Stimulated activated CD4-positive, alpha-beta T cell treated with anti-CD3 and anti-CD28 coated beads, TNF-alpha, amount 100 ng/mL, for 48 hours (primary cell): ENCODE data around the gene ZXDC.

ENCODE experiments used
- DNase-seq, 3 donors: peaks; one replicate each; pipeline ENCODE4 v3.0.0-alpha.2; 2020; ENCODE audit warnings: low read depth in 3 of 3

Gene ZXDC

DNA sequence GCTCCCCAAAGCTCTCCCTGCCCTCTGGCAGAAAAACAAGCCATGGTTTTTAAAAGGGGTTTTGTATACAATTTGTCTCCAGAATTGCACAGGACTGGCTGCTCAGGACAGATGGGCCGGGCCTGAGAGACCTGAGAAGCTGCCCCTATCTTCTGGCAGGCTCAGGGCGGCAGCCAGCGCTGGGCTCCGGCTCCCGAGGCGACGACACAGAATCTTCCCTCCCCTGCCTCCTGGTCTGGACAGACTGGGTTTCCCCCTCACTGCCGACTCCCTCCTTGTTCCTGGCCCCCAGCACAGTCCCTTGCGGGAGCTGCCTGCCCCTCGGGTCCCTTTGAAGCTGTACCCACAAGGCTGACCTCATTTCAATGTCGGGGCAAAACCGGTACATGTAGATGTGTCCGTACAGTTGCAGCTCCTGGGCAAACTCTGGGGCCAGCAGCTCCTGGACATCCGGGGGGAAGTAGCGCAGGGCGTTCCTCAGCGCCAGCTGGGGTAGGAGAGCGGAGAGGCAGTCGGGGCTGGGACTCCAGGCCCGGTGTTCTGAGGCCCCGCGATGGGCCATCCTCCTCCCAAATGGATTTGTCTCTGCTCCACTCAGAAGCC lies 34.7 kb upstream of the ZXDC start:
- DNase-seq: no peak

DNA sequence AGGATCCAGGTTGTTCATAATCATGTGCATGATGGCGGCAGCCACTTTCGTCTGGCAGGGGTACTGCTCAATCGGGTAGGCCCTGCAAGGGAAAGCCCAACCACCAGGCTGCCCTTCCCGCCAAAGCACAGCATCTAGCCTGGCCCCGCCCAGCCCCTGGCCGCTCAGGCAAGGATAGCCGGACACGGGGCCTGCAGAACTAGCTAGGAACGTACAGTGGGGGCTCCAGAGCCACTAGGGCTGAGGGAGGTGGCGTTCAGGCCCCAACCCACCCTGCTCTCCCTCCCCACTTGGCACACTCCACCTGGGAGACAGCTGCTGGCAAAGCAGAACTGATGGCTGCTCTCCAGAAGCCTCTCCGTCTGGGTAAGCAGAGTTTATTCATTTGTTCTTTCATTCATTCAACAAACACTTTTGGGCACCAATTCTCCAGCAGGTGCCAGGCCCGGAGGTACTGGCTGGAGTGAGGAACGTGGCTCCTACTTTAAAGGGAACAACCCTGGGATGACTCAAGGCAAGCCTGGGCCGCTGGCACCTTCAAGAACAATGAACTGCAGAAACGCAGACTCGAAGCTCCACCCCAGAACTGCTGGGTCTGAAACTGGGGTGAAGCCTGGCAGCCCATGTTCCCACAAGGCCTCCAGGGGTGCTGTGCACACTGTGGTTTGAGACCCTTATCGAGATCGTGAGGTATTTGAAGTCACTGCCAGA lies 34.1 kb upstream of the ZXDC start:
- no peak for DNase-seq

DNA sequence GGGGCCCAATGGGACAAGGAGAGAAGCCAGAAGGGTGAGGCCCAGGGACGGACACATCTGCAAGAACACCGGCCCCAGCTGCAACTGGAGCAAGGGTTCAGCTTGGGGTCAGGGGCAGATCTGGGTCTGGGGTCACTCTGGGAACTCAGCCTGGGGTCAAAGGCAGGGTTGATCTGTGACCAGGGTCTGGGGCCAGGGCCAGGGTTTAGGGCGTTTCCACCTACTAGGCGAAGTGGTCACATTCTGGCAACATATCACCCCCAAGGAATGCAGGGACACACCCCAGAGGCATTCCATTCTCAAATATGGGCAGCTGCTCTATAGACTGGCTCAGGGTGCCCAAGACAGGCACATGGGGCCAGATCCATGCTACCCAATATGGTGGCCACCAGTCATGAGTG lies 32.9 kb upstream of the ZXDC start:
- no peak for DNase-seq

DNA sequence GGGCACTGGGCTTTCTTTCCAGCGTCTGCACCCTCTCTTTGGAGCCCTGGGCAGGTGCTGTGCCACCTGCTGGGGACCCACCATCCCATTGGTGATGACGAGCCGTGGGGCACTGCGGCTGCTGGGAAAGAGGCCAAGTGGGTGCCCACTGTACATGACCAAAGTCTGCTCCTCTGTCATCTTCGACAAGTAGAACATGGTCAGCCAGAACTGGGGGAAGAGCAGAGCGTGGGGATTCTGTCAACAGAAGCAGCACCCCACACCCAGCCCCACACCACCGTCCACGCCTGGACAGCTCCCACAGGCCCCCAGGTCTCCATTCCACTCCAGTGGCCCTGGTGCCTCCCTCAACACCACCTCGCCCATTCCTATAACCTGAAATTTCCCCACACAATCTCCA lies 32.2 kb upstream of the ZXDC start:
- no peak for DNase-seq

DNA sequence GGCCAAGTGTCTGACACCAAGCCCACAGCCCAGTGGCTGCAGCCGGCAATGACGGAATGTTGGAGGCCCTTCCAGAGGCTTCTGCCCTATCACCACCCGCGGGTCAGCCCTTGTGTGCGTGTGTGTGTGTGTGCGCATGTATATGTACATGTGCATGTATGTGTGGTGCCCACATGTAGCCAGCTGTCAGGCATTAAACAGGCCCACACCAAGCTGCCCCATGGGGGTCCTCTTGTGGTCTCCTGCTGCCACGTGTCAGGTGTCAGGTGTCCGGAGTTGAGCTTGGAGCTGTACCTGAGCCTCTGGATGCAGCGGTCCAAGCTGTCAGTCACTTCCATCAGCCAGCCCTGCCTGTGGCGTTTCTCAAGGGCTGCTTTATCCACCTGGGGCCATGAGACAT lies 28.0 kb upstream of the ZXDC start:
- DNase-seq: no peak

DNA sequence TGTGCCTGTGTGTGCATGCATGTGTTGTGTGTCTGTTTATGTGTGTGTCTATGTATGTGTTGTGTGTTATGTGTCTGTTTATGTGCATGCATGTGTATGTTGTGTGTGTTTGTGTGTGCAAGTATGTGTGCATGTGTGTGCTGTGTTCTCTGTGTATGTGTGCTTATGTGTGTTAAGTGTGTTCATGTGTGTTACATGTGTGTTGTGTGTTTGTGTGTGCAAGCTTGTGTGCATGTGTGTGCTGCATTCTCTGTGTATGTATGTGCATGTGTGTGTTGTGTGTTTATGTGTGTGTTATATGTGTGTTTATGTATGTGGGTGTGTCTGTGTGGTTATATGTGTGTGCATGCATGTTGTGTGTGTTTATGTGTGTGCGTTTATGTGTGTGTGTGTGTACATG lies 27.0 kb upstream of the ZXDC start:
- no peak for DNase-seq

DNA sequence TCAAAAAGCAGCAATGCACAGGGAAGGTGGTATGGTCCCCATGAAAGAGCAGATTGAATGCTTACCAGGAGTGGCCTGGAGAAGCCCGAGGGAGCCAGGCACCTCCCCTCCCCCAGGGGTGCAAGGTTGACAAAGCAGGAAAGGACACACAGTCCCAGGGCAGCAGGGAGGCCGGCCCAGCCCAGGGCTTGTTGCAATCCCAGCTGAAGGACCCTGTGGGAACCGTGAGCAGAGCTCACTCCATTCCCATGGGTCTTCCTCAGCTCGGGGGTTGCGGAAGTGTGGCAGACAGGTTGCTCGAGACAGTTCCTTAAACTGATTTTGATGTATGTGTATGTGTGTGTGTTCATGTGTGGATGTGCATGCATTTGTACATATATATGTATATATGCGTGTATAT lies 26.0 kb upstream of the ZXDC start:
- DNase-seq: no peak

DNA sequence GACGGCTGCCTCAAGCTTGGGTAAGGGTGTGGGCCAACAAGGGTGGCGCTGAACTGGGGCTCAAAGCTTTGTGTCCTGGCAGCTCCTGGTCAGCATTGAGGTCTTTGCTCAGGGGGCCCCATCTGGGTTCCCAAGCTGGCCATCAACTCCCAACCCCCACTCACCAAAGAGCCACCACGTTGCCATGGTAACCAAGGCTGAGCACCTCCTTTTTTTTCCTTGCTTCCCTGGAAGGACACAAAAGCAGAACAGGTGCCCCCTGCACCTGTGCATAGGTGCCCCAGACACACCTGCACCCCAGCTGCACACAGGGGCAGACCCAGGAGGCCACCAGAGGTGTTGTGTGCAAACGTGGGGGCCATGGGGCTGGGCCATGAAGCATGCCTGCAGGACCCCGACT lies 25.4 kb upstream of the ZXDC start:
- DNase-seq: no peak

DNA sequence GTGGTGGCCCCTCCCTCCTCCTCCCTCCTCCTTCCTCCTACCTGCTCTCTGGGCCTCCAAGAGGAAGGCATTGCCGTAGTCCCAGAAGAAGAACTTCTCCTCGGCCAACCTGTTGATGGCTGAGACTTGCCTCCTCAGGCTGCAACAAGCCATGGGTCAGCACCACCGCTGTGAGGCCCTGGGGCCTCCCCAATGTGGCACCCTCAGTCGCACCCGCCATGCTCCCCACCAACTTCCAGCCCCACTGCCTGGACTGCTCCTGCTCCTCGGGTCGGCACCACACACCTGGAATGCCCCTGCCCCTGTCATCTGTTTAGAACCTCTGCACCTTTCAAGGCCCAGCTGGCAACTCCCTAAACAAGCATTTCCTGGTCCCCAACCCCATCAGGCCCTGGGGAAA lies 24.3 kb upstream of the ZXDC start:
- no peak for DNase-seq

DNA sequence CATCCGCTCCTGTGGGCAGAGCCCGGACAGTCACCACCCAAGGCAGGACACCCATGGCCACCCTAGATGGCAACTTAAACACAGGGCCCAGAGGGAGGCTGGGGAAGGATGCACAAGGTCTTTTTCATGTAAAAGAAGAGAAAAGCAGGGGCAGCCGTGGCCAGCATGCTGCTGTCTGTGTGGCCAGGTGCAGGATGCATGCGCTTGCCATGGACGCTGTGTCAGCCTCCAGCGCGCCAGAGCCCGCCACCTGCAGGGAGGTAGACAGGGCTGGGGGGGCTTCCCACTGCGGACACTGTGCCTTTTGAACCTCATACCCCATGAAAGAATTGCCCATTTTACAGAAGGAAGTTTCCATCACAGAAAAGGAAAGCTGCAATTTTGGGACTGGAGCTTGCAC lies 23.7 kb upstream of the ZXDC start:
- DNase-seq: no peak

DNA sequence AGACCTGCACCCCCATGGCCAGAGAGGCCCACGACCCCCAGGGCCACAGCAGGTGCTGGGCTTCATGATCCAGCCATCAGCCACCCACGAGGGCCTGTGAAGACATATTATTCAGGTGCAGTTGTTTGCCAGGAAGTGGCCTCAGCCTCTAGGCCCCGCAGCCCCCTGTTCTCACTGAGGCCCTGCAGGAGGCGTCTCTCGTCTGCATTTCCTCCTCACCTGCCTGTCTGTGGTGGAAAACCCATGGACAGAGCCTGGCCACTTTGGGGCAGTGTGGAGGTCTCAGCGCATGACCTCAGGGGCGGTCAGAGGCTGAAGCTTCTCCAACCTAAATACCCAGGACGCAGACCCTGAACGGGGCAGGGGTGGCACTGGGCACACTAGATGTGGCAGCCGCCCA lies 23.2 kb upstream of the ZXDC start:
- DNase-seq: no peak

DNA sequence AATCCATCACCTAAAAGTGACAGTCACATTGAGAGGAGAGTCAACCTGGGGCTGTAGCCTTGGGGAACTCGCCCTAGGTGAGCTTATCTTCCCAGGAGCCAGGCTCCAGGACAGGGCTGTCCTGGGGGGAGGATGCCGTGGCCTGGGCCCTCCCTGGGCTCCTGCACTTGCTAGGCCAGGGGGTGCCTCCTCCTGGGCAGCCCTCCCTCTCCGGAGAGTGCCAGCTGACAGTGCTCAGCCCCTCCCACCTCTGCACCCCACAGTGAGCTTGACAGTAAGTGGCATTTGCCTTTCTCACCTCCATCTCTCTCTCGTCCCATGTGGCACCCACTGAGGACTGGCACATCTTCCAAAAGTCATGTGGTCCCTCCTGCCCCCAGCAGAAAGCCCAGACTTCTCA lies 22.8 kb upstream of the ZXDC start:
- DNase-seq: no peak

DNA sequence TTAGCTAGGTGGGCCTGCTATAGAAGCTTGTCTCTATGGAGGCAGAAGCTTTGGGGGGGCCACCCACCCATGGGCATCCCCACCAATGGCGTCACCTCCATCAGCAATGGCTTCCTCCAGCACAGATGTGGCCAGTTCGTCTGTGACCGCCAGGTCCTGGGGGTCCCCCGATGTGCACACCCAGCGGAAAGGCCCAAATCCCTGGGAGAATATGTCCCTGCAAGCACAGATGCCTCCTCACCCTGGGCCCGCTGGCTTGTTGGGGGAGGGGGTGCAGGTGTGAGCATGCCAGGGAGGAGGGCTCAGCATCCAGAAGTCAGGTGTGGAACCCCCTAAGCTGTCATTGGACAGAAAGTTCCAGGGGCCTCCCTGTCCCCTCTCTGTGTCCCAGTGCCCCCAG lies 22.3 kb upstream of the ZXDC start:
- no peak for DNase-seq

DNA sequence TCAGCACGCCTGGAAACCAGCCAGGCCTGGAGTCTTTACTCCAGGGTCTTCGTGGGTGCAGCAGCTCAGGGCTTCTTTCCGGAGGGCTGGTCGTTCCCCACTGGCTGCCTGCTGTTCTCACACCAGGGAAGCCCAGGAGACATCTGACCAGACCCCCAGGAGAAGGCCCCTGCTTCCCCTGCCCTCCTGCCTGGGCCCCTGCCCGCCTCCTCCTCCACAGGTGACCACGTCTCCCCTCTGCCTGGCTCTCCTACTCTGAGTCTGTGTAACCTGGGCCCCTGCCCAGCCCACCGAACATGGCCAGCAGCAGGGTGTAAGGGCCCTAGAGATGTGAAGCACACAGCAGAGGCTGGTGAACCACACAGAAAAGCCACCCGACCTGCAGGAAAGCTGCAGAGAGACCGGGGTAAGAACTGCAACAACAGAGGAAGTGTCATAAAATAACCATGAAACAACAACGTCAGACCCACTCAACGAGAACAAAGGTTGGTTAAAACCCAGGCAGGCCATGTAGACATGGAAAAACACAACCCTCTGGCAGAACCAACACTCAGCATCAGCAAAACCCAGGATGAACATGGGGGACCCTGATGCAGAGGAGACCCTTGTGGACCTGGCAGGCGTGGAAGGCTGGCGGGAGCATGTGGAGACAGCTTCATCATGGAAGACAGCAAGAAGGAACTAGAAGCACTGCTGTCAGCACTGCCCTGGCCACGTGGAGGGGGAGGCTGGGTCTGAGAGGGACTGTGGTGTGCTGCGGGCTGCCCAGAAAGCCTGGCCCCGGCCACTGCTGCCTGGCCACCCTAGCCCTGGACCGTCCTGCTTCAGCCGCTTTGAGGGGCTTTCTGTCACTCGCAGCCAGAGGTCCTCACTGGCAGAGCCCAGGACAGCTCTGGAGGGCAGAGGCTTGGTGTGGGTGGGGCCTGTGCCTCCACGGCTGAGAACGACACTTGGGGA lies 21.5 kb upstream of the ZXDC start:
- DNase-seq: no peak

DNA sequence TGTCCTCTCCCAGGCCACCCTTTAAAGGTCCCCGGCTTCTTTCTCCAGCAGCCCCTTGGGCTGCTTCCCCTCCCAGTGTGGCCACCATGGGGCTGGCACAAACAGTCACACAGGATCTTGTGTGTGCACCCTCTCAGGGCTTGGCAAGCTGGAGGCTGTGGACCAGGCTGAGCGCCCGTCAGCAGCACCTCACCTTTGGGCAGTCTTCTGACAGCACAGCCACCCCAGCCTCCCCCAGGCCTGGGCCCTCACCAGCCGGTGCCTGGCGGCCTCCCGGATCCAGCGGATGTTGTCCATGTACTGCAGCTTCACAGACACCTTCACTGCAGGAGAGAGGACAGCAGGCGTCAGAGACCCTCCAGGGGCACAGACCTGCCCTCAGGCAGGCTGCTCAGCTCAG lies 20.1 kb upstream of the ZXDC start:
- no peak for DNase-seq

DNA sequence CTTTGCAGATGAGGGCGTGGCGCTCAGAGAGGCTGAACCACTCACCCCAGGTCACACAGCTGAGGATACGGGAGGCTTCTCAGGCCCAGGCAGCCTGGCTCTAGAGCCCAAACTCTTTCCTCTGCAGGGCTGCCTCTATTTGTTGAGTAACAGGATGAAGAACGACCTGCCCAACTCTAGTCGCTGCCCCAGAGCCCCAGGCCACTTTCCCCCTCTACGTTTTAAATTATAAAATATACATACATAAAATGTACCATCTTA lies 19.2 kb upstream of the ZXDC start:
- DNase-seq: no peak

DNA sequence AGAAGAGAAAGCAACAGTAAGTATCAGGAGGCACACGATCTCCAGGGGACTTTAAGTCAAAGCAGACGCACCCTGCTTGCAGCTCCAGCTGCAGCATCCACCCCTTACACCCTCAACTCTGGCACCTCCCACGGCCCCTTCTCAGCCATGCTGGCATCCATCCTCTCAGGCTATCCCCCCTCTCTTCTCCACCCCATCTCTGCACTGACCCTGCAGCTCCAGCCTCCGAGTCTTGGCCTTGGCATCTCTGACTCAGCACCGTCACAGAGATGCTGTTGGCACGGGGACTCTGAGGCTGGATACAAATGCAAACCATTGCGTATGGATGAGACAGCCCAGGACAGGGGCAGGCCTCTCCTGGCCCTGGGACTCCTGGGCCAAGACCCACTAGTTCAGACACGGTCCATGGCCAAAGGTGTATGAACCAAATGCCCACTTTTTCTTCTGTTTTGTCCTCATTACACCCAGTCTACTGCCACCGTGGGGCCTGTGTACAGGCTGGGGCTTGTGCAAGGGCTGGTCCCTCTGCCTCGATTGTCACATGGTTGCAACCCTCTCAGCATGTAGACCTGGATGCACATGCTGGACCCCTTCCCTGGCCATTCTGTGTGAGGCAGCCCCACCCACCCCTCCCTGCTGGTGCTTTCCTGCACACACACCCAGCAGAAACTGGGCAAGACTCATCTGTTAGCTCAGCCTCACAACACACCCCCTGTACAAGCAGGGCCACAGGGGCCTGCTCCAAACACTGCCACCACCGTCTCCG lies 18.7 kb upstream of the ZXDC start:
- no peak for DNase-seq

DNA sequence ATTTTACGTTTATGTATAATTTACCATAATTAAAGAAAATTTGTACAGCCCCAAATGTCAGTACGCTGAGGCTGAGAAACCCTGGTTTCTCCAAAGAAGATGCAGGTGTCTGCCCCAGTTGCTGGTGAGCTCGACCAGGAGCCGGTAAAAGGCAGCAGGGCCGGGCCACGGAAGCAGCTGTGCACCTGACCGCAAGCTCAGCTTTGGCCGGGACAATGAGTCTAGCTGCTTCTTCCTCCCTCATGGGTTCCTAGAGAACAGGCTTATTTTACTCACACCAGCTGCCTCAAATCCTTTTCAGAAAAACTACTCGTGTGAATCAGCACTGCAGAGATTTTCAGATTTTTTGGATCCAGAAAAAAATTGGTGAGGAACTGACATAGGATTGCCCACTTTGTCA lies 18.0 kb upstream of the ZXDC start:
- DNase-seq: no peak

DNA sequence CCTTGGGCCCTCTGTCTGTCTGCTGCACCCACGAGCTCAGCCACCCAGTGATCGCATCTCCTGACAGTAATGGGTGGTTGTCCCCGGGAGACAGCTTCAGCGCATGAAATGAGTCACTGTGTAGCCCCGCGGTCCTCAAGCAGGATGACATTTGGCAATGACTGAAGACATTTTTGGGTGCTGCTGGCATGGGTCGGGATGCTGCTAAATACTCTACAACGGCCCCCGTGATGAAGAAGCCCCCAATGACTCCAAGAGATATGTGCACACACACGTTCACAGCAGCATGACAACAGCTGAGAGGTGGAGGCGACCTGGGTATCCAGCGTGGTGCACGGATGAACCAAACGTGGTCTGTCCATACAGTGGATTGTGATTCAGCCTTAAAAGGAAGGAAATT lies 17.4 kb upstream of the ZXDC start:
- no peak for DNase-seq

DNA sequence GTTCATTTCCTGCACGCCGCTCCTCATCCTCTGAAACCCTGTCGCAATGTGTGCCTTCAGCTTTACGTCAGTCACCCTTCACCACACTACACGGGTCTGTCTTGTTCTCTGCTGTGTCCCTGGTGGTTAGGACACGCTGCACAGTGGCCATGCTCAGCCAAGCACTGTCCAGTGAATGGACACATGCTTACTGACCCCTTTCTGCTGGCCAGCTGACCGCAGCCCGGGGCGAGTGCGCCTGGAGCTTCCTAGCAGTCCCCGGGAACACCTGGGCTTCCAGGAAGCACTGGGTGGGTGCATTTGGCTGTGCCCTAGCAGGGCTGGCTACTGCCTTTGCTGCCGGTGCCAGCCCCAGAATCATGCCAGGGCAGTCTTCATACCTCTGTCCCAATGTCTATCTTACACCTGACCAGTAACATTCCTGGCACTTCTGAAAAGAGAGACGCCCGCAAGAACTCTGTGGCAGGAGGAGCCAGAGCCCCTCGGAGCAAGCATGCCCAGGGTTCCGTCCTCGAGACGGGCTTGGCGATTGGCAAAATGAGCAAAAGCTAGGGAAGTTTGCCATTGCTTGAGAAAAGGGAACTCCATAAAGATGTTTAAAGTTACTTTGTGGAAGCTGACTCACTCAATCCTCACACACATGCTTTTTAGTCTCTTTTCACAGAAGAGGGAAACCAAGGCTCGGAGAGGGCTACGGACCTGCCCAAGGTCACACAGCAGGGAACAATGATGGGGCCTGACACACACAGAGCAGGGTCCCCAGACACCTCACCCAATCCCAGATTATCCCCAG lies 15.7 kb upstream of the ZXDC start:
- DNase-seq: no peak

DNA sequence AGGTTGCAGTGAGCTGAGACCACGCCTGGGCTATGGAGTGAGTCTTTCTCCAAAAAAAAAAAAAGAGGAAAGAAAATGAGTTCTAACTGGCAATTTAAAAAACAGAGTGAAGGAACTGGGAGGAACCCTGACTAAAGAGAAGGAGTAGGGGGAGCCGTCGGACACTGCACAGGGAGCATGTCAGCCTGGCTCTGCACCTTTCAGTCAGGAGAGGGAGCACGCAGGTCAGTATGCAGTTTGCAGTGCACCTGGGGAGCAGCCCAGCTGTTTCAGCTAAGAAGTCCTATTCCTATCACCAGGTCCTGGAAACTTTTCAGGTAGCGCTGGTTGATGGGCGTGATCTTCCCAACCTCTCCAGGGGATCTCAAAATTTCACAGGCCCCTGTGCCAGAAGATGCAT lies 14.9 kb upstream of the ZXDC start:
- DNase-seq: no peak
